ENCODE results near the gene FMR1NB.

GRCh38 chrX:148020329-148020728 is 39.2 kb downstream of the FMR1NB start:
- no peak for TF ChIP-seq INSM2 (tag by site-specific recombination; IDR thresholded peaks at IDR 0.05)
- no peak for TF ChIP-seq ZNF747 (tag by site-specific recombination; IDR thresholded peaks at IDR 0.05)
